Measurements from ENCODE around the gene BOLA1.
A peak's percentile ranks its signal among the peaks of the same experiment; 100 is the strongest.
"Not testable (repeated sequence)": the region's sequence is repeated elsewhere in the genome, so short reads cannot be mapped to it uniquely, and the experiment has no call there.

BOLA1 gene

GRCh38 chr1:149885339-149886120 lies 13.8 kb upstream of the BOLA1 start:
- Histone ChIP-seq H2BK12ac (ENCODE audit: low read length) (no peak overlapping the region), H3K4ac (ENCODE audit: low read length) (no peak overlapping the region), H2BK15ac (ENCODE audit: low read length) (no peak overlapping the region), H3K4me1 (ENCODE audit: control insufficient read depth in 2 of 2, insufficient read depth in 1 of 2, low read depth in 1 of 2, low read length in 2 of 2) (peaks cover 4 to 14% of the 10 kb centered on the region in 2 donors), H2BK120ac (ENCODE audit: low read depth, low read length) (no peak overlapping the region), H2AFZ (ENCODE audit: low read length) (no peak overlapping the region), H3K4me3 (ENCODE audit: low read length in 2 of 2) (peak overlapping the region; percentile 76 to 86), H3K27ac (replicated peaks; ENCODE audit: low read length) (peak overlapping the region; percentile 78), H3K9me3 (replicated peaks in 1 of 2; ENCODE audit: control insufficient read depth in 2 of 2, insufficient read depth in 1 of 2, low read depth in 1 of 2, low read length in 2 of 2) (no peaks in the 10 kb centered on the region), H2BK5ac (ENCODE audit: low read length) (no peak overlapping the region), H2AK5ac (ENCODE audit: low read depth, low read length) (no peak overlapping the region), H3K79me1 (ENCODE audit: low read depth, low read length) (no peaks in the 10 kb centered on the region), H3K18ac (ENCODE audit: low read length) (no peak overlapping the region), H3K14ac (ENCODE audit: low read length) (no peak overlapping the region), H3K27me3 (ENCODE audit: control insufficient read depth in 3 of 3, insufficient read depth in 3 of 3, low read depth in 1 of 3, low read length in 3 of 3) (no peaks in the 10 kb centered on the region), H3K4me2 (ENCODE audit: insufficient read depth, low read length, poor library complexity, severe bottlenecking) (peak overlapping the region; percentile 79), H3K36me3 (replicated peaks in 1 of 2; ENCODE audit: control insufficient read depth in 2 of 2, insufficient read depth in 2 of 2, low read length in 2 of 2) (no peaks in the 10 kb centered on the region), H3K9ac (ENCODE audit: low read depth, low read length, poor library complexity) (peak overlapping the region; percentile 65), H3K23ac (ENCODE audit: low read depth, low read length, poor library complexity) (peak overlapping the region; percentile 47), H4K8ac (ENCODE audit: low read depth, low read length) (no peak overlapping the region), H4K91ac (ENCODE audit: low read depth, low read length, poor library complexity) (no peak overlapping the region)
- DNase-seq (ENCODE audit: low spot score) = peak; percentile 69
- WGBS, 2 donors (ENCODE audit: extremely low coverage in 2 of 2, insufficient read length in 2 of 2, insufficient replicate concordance in 1 of 2) = no CpG with 5 or more reads among the region's 36 CpGs

GRCh38 chr1:149886121-149886395 lies 13.3 kb upstream of the BOLA1 start:
- not testable (repeated sequence) for H3K9me3 ChIP-seq (replicated peaks in 1 of 2; ENCODE audit: control insufficient read depth in 2 of 2, insufficient read depth in 1 of 2, low read depth in 1 of 2, low read length in 2 of 2)
- peak overlapping the region; percentile 77 for H3K9ac ChIP-seq (ENCODE audit: low read depth, low read length, poor library complexity)

DNA sequence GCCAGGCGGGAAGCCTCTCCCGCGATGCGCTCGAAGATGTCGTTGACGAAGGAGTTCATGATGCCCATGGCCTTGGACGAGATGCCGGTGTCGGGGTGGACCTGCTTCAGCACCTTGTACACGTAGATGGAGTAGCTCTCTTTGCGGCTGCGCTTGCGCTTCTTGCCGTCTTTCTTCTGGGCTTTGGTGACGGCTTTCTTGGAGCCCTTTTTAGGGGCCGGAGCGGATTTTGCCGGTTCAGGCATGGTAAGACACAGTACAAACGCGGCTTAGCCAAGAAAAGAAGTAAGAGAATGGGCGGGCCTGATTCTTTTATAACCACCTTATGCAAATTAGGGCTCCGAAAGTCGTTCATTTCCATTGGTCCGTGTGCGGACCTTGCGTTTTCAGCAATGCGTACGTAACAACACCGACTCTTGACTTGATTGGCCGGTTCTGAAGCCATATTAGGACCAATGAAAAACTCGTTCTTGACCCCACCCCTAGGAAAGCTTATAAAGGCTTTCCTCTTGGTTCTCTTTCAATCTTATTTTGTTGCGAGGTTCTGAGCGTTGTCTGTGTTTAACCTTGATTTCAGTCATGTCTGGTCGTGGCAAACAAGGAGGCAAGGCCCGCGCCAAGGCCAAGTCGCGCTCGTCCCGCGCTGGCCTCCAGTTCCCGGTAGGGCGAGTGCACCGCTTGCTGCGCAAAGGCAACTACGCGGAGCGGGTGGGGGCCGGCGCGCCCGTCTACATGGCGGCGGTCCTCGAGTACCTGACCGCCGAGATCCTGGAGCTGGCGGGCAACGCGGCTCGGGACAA lies 12.8 kb upstream of the BOLA1 start:
- Histone ChIP-seq H3K9me3 (replicated peaks in 1 of 2; ENCODE audit: control insufficient read depth in 2 of 2, insufficient read depth in 1 of 2, low read depth in 1 of 2, low read length in 2 of 2) (no peaks in the 10 kb centered on the region), H3K4me2 (ENCODE audit: insufficient read depth, low read length, poor library complexity, severe bottlenecking) (peak overlapping the region; percentile 79), H2AFZ (ENCODE audit: low read length) (no peak overlapping the region), H3K18ac (ENCODE audit: low read length) (peak overlapping the region; percentile 95), H2BK5ac (ENCODE audit: low read length) (no peak overlapping the region), H3K79me1 (ENCODE audit: low read depth, low read length) (no peaks in the 10 kb centered on the region), H3K4ac (ENCODE audit: low read length) (no peak overlapping the region), H3K4me3 (ENCODE audit: low read length in 2 of 2) (peak overlapping the region; percentile 76 to 93), H2AK5ac (ENCODE audit: low read depth, low read length) (no peak overlapping the region), H3K4me1 (ENCODE audit: control insufficient read depth in 2 of 2, insufficient read depth in 1 of 2, low read depth in 1 of 2, low read length in 2 of 2) (peaks cover 4 to 14% of the 10 kb centered on the region in 2 donors), H3K36me3 (replicated peaks in 1 of 2; ENCODE audit: control insufficient read depth in 2 of 2, insufficient read depth in 2 of 2, low read length in 2 of 2) (no peaks in the 10 kb centered on the region), H2BK12ac (ENCODE audit: low read length) (no peak overlapping the region), H3K14ac (ENCODE audit: low read length) (peak overlapping the region; percentile 42), H4K8ac (ENCODE audit: low read depth, low read length) (no peak overlapping the region), H3K23ac (ENCODE audit: low read depth, low read length, poor library complexity) (peak overlapping the region; percentile 97), H3K27ac (replicated peaks; ENCODE audit: low read length) (peak overlapping the region; percentile 91), H3K9ac (ENCODE audit: low read depth, low read length, poor library complexity) (peak overlapping the region; percentile 88), H2BK15ac (ENCODE audit: low read length) (no peak overlapping the region), H4K91ac (ENCODE audit: low read depth, low read length, poor library complexity) (no peak overlapping the region), H3K27me3 (ENCODE audit: control insufficient read depth in 3 of 3, insufficient read depth in 3 of 3, low read depth in 1 of 3, low read length in 3 of 3) (no peaks in the 10 kb centered on the region), H2BK120ac (ENCODE audit: low read depth, low read length) (no peak overlapping the region)
- WGBS, 2 donors (ENCODE audit: extremely low coverage in 2 of 2, insufficient read length in 2 of 2, insufficient replicate concordance in 1 of 2) = no CpG with 5 or more reads among the region's 62 CpGs
- peak; percentile 97 for DNase-seq (ENCODE audit: low spot score)

More at GRCh38 chr1:149886121-149886395, 13.3 kb upstream of the BOLA1 start:
- H3K4me1 ChIP-seq (ENCODE audit: control insufficient read depth in 2 of 2, insufficient read depth in 1 of 2, low read depth in 1 of 2, low read length in 2 of 2) = peaks cover 4 to 14% of the 10 kb centered on the region in 2 donors
- H3K4ac ChIP-seq (ENCODE audit: low read length); H2AK5ac ChIP-seq (ENCODE audit: low read depth, low read length); H3K14ac ChIP-seq (ENCODE audit: low read length); H3K18ac ChIP-seq (ENCODE audit: low read length); H3K27me3 ChIP-seq (ENCODE audit: control insufficient read depth in 3 of 3, insufficient read depth in 3 of 3, low read depth in 1 of 3, low read length in 3 of 3); H2AFZ ChIP-seq (ENCODE audit: low read length); H4K91ac ChIP-seq (ENCODE audit: low read depth, low read length, poor library complexity); H2BK15ac ChIP-seq (ENCODE audit: low read length); H4K8ac ChIP-seq (ENCODE audit: low read depth, low read length); H2BK5ac ChIP-seq (ENCODE audit: low read length); H2BK12ac ChIP-seq (ENCODE audit: low read length); DNase-seq (ENCODE audit: low spot score); H3K79me1 ChIP-seq (ENCODE audit: low read depth, low read length); H3K36me3 ChIP-seq (replicated peaks in 1 of 2; ENCODE audit: control insufficient read depth in 2 of 2, insufficient read depth in 2 of 2, low read length in 2 of 2); H2BK120ac ChIP-seq (ENCODE audit: low read depth, low read length): not testable (repeated sequence)
- peak overlapping the region; percentile 79 for H3K4me2 ChIP-seq (ENCODE audit: insufficient read depth, low read length, poor library complexity, severe bottlenecking)
- WGBS, 2 donors (ENCODE audit: extremely low coverage in 2 of 2, insufficient read length in 2 of 2, insufficient replicate concordance in 1 of 2) = no CpG with 5 or more reads among the region's 19 CpGs
- H3K27ac ChIP-seq (replicated peaks; ENCODE audit: low read length) = peak overlapping the region; percentile 78
- H3K23ac ChIP-seq (ENCODE audit: low read depth, low read length, poor library complexity) = peak overlapping the region; percentile 92
- H3K4me3 ChIP-seq (ENCODE audit: low read length in 2 of 2) = peak overlapping the region; percentile 76 to 86

- not testable (repeated sequence) for H2BK120ac ChIP-seq (ENCODE audit: low read depth, low read length); H3K4ac ChIP-seq (ENCODE audit: low read length); H2BK5ac ChIP-seq (ENCODE audit: low read length); H2BK12ac ChIP-seq (ENCODE audit: low read length); H3K14ac ChIP-seq (ENCODE audit: low read length); H3K27me3 ChIP-seq (ENCODE audit: control insufficient read depth in 3 of 3, insufficient read depth in 3 of 3, low read depth in 1 of 3, low read length in 3 of 3); H2AFZ ChIP-seq (ENCODE audit: low read length); H4K8ac ChIP-seq (ENCODE audit: low read depth, low read length); DNase-seq (ENCODE audit: low spot score); H2AK5ac ChIP-seq (ENCODE audit: low read depth, low read length); H3K79me1 ChIP-seq (ENCODE audit: low read depth, low read length); H2BK15ac ChIP-seq (ENCODE audit: low read length); H3K9me3 ChIP-seq (replicated peaks in 1 of 2; ENCODE audit: control insufficient read depth in 2 of 2, insufficient read depth in 1 of 2, low read depth in 1 of 2, low read length in 2 of 2); H3K36me3 ChIP-seq (replicated peaks in 1 of 2; ENCODE audit: control insufficient read depth in 2 of 2, insufficient read depth in 2 of 2, low read length in 2 of 2); H4K91ac ChIP-seq (ENCODE audit: low read depth, low read length, poor library complexity)
- Histone ChIP-seq H3K4me3 (ENCODE audit: low read length in 2 of 2) (peak overlapping the region; percentile 71 to 93), H3K18ac (ENCODE audit: low read length) (peak overlapping the region; percentile 95), H3K23ac (ENCODE audit: low read depth, low read length, poor library complexity) (peak overlapping the region; percentile 97), H3K4me1 (ENCODE audit: control insufficient read depth in 2 of 2, insufficient read depth in 1 of 2, low read depth in 1 of 2, low read length in 2 of 2) (peaks cover 4 to 14% of the 10 kb centered on the region in 2 donors), H3K9ac (ENCODE audit: low read depth, low read length, poor library complexity) (peak overlapping the region; percentile 88), H3K27ac (replicated peaks; ENCODE audit: low read length) (peak overlapping the region; percentile 91), H3K4me2 (ENCODE audit: insufficient read depth, low read length, poor library complexity, severe bottlenecking) (peak overlapping the region; percentile 63)
- WGBS, 2 donors (ENCODE audit: extremely low coverage in 2 of 2, insufficient read length in 2 of 2, insufficient replicate concordance in 1 of 2) = no CpG with 5 or more reads among the region's 13 CpGs
These were observed 12.2 kb upstream of the BOLA1 start for GRCh38 chr1:149887196-149887455.
